Liver (tissue), 9 donors: ENCODE data around the gene TMEM108. TPM values are rescaled to one million over a fixed set of nuclear protein-coding genes. Genes with fewer than 3 reads are reported as not detected.

Experiments
- DNase-seq: peaks from one replicate; pipeline ENCODE4 v3.0.0-alpha.2; 2017; ENCODE audit warnings: low spot score
- H3K27ac ChIP-seq, 2 donors: one replicate each; pipeline ENCODE4 v1.7.0; 2013; ENCODE audit warnings: inconsistent platforms in 2 of 2, low read length in 2 of 2, control low read depth in 1 of 2, low read depth in 1 of 2, mild to moderate bottlenecking in 1 of 2
- H3K27me3 ChIP-seq, 4 donors: one replicate each; pipeline versions ENCODE4 v1.6.1 to v1.7.0; 2013; ENCODE audit warnings: low read length in 3 of 4, inconsistent platforms in 1 of 4, mild to moderate bottlenecking in 1 of 4, moderate library complexity in 1 of 4; ENCODE audit not compliant: control insufficient read depth in 4 of 4, insufficient read depth in 4 of 4
- H3K36me3 ChIP-seq, 4 donors: one replicate each; pipeline versions ENCODE4 v1.6.1 to v1.7.0; 2013; ENCODE audit warnings: low read length in 3 of 4, mild to moderate bottlenecking in 3 of 4, low read depth in 1 of 4, moderate library complexity in 1 of 4; ENCODE audit not compliant: control insufficient read depth in 4 of 4, insufficient read depth in 3 of 4
- H3K4me1 ChIP-seq, 4 donors: one replicate each; pipeline versions ENCODE4 v1.6.1 to v1.7.0; 2013; ENCODE audit warnings: low read length in 3 of 4, mild to moderate bottlenecking in 3 of 4, moderate library complexity in 1 of 4; ENCODE audit not compliant: control insufficient read depth in 4 of 4, insufficient read depth in 4 of 4
- H3K4me3 ChIP-seq, 3 donors: one replicate each; pipeline versions ENCODE4 v1.6.1 to v1.7.0; 2013; ENCODE audit warnings: low read length in 3 of 3, control low read depth in 1 of 3, low read depth in 1 of 3, mild to moderate bottlenecking in 1 of 3
- H3K9ac ChIP-seq, 2 donors: one replicate each; pipeline ENCODE4 v1.7.0; 2013; ENCODE audit warnings: low read length in 2 of 2, mild to moderate bottlenecking in 2 of 2, moderate library complexity in 2 of 2, control low read depth in 1 of 2, low read depth in 1 of 2
- H3K9me3 ChIP-seq, 4 donors: one replicate each; pipeline versions ENCODE4 v1.6.1 to v1.7.0; 2013; ENCODE audit warnings: low read length in 3 of 4; ENCODE audit not compliant: control insufficient read depth in 4 of 4
- CTCF ChIP-seq: fragments of 150-350 bp; IDR thresholded peaks from 2 replicates; pipeline ENCODE4 v1.5.1; 2017; ENCODE audit warnings: improper control_type of control experiment, low read depth, low read length; ENCODE audit not compliant: missing input control
- EGR1 ChIP-seq, 2 donors: IDR thresholded peaks; 2 replicates each; pipeline ENCODE4 v1.6.1; 2016 to 2018; ENCODE audit warnings: antibody characterized with exemption in 2 of 2, low read depth in 2 of 2
- FOXA1 ChIP-seq: IDR thresholded peaks from 2 replicates; pipeline ENCODE4 v1.6.1; 2016; ENCODE audit warnings: antibody characterized with exemption
- FOXA2 ChIP-seq: IDR thresholded peaks from 2 replicates; pipeline ENCODE4 v1.6.1; 2016; ENCODE audit warnings: antibody characterized with exemption
- GABPA ChIP-seq, 2 donors: IDR thresholded peaks in 1 of 2; conservative IDR thresholded peaks in 1 of 2; 2 replicates each; pipeline ENCODE4 v1.6.1; 2016; ENCODE audit warnings: antibody characterized with exemption in 2 of 2, mild to moderate bottlenecking in 1 of 2, moderate library complexity in 1 of 2
- HNF4A ChIP-seq, 2 donors: conservative IDR thresholded peaks; 2 replicates each; pipeline ENCODE4 v1.6.1; 2016; ENCODE audit warnings: antibody characterized with exemption in 2 of 2, mild to moderate bottlenecking in 2 of 2
- HNF4G ChIP-seq: IDR thresholded peaks from 2 replicates; pipeline ENCODE4 v1.6.1; 2016; ENCODE audit warnings: antibody characterized with exemption
- JUND ChIP-seq, 2 donors: IDR thresholded peaks; 2 replicates each; pipeline ENCODE4 v1.6.1; 2016; ENCODE audit warnings: antibody characterized with exemption in 2 of 2
- MAX ChIP-seq: IDR thresholded peaks from 2 replicates; pipeline ENCODE4 v1.6.1; 2016; ENCODE audit warnings: antibody characterized with exemption
- NR2F2 ChIP-seq: IDR thresholded peaks from 2 replicates; pipeline ENCODE4 v1.6.1; 2016; ENCODE audit warnings: antibody characterized with exemption
- RAD21 ChIP-seq, 2 donors: IDR thresholded peaks; 2 replicates each; pipeline ENCODE4 v1.6.1; 2016; ENCODE audit warnings: antibody characterized with exemption in 2 of 2, mild to moderate bottlenecking in 2 of 2
- REST ChIP-seq: IDR thresholded peaks from 2 replicates; pipeline ENCODE4 v1.6.1; 2016; ENCODE audit warnings: antibody characterized with exemption, mild to moderate bottlenecking
- RXRA ChIP-seq, 2 donors: IDR thresholded peaks; 2 replicates each; pipeline ENCODE4 v1.6.1; 2017 to 2018; ENCODE audit warnings: antibody characterized with exemption in 2 of 2, mild to moderate bottlenecking in 1 of 2
- SP1 ChIP-seq: IDR thresholded peaks from 2 replicates; pipeline ENCODE4 v1.6.1; 2018; ENCODE audit warnings: antibody characterized with exemption, mild to moderate bottlenecking
- TAF1 ChIP-seq: conservative IDR thresholded peaks from 2 replicates; pipeline ENCODE4 v1.6.1; 2016; ENCODE audit warnings: antibody characterized with exemption, mild to moderate bottlenecking
- YY1 ChIP-seq: IDR thresholded peaks from 2 replicates; pipeline ENCODE4 v1.6.1; 2016; ENCODE audit warnings: antibody characterized with exemption, mild to moderate bottlenecking
- WGBS: extraction: QIAGEN DNeasy Blood & Tissue Kit; methylation state at CpG from one replicate; pipeline ENCODE4 v1.1.7; 2013; 5-methylcytosine and 5-hydroxymethylcytosine counted together
- polyA plus RNA-seq, 2 donors: library from polyadenylated mRNA; stranded (reverse) in 1 of 2; unstranded in 1 of 2; fragments of 200-250 nt in 1 of 2; fragments of >200 nt in 1 of 2; fragmentation: Nextera tagmentation in 1 of 2; extraction: Ambion mirVana in 1 of 2; gene quantifications; one replicate each; pipeline versions ENCODE4 v1.2.1 to v1.2.3, GENCODE V29; 2013 to 2015
- total RNA-seq, 2 donors: library from RNA; depleted of rRNA; stranded (reverse); fragments of >200 nt; gene quantifications; one replicate each; pipeline ENCODE4 v1.2.3, GENCODE V29; 2014
- TF ChIP-seq, protein P1 (sequence below): IDR thresholded peaks from 2 replicates; pipeline ENCODE4 v1.6.1; 2016; ENCODE audit warnings: antibody characterized with exemption
- TF ChIP-seq, protein P2 (sequence below): IDR thresholded peaks from 2 replicates; pipeline ENCODE4 v1.6.1; 2016; ENCODE audit warnings: antibody characterized with exemption
- donor health status: healthy.
- donor health status: healthy.
- donor health status: healthy.
- donor health status: healthy.
- donor health status: healthy.

Gene TMEM108
- total and polyA plus RNA-seq, 4 donors = 0.05 to 0.10 TPM; not detected in 2

DNA sequence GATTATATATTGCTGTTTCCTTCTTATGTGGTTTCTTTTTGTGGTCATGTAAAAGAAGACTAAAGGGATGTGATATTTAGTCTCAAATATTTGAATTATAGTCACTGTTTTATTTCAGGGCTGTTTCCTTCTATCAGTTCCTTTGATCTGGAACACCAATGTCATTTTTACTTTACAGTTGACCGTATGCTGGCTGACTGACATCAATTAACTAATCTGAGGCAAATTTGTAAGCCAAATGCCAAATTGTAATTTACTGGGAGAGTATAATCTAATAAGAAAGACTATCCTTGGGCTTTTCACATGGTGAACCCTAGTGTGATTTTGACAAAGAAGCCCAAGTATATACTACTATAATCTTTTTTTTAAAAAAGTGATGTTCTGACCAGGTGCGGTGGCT, 87.6 kb downstream of the TMEM108 start:
- 81% methylated on average over 2 of the region's 2 CpGs for WGBS
- H3K9ac ChIP-seq = no peak overlapping the region
- H3K4me1 ChIP-seq = no peaks in the 10 kb centered on the region
- H3K27me3 ChIP-seq = peaks cover 0 to 4% (median 0%) of the 10 kb centered on the region in 4 donors
- no peaks in the 10 kb centered on the region for H3K9me3 ChIP-seq
- no peak overlapping the region for H3K27ac ChIP-seq
- DNase-seq = no peak
- TF ChIP-seq JUND (IDR thresholded peaks at IDR 0.05) (no peak), EGR1 (IDR thresholded peaks at IDR 0.05; ENCODE audit: low read depth in 2 of 2) (no peak), HNF4A (conservative IDR thresholded peaks at IDR 0.05) (no peak), GABPA (IDR thresholded peaks at IDR 0.05 in 1 of 2, conservative IDR thresholded peaks at IDR 0.05 in 1 of 2) (no peak), NR2F2 (no peak), REST (no peak), TAF1 (no peak), FOXA1 (no peak), SP1 (no peak), RXRA (IDR thresholded peaks at IDR 0.05) (no peak)
- TF ChIP-seq, protein P1, sequence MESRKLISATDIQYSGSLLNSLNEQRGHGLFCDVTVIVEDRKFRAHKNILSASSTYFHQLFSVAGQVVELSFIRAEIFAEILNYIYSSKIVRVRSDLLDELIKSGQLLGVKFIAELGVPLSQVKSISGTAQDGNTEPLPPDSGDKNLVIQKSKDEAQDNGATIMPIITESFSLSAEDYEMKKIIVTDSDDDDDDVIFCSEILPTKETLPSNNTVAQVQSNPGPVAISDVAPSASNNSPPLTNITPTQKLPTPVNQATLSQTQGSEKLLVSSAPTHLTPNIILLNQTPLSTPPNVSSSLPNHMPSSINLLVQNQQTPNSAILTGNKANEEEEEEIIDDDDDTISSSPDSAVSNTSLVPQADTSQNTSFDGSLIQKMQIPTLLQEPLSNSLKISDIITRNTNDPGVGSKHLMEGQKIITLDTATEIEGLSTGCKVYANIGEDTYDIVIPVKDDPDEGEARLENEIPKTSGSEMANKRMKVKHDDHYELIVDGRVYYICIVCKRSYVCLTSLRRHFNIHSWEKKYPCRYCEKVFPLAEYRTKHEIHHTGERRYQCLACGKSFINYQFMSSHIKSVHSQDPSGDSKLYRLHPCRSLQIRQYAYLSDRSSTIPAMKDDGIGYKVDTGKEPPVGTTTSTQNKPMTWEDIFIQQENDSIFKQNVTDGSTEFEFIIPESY = no peak
- TF ChIP-seq, protein P2, sequence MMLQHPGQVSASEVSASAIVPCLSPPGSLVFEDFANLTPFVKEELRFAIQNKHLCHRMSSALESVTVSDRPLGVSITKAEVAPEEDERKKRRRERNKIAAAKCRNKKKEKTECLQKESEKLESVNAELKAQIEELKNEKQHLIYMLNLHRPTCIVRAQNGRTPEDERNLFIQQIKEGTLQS = no peak
- no peak overlapping the region for H3K4me3 ChIP-seq
- H3K36me3 ChIP-seq = no peaks in the 10 kb centered on the region

DNA sequence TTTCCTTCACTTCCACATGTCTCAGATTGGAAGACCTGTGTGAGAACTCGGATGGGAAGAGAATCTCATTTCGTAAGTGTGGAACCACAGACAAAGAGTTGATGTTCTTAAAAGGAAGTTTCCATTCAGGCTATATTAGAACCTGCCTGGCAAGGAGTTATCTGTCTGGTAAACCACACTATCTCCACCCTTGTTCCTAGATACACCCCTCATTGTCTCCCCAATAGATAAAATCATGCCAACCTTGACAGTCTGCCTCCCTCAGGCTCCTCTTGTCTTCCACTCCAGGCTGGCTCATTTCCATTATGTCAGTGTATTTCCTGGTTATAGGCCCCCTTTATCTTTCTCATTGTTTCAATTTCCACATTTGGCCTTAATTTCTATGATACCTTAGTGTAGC, 89.2 kb downstream of the TMEM108 start:
- WGBS = 77% methylated on average over 2 of the region's 2 CpGs
- no peak for DNase-seq
- no peak for TF ChIP-seq GABPA (IDR thresholded peaks at IDR 0.05 in 1 of 2, conservative IDR thresholded peaks at IDR 0.05 in 1 of 2)
- TF ChIP-seq NR2F2 = no peak
- no peak for TF ChIP-seq EGR1 (IDR thresholded peaks at IDR 0.05; ENCODE audit: low read depth in 2 of 2)
- no peak for TF ChIP-seq CTCF
- TF ChIP-seq, protein P1 = no peak
- no peak for TF ChIP-seq TAF1
- TF ChIP-seq HNF4A (conservative IDR thresholded peaks at IDR 0.05) = no peak
- no peak for TF ChIP-seq MAX
- no peak for TF ChIP-seq HNF4G
- TF ChIP-seq FOXA2 = no peak
- TF ChIP-seq YY1 = no peak
- no peak for TF ChIP-seq RAD21 (IDR thresholded peaks at IDR 0.05)
- TF ChIP-seq REST = no peak
- TF ChIP-seq SP1 = no peak
- no peak for TF ChIP-seq RXRA (IDR thresholded peaks at IDR 0.05)
- TF ChIP-seq FOXA1 = no peak
- TF ChIP-seq JUND (IDR thresholded peaks at IDR 0.05) = no peak

More for the DNA sequence above, 89.2 kb downstream of the TMEM108 start:
- H3K4me1 ChIP-seq = no peaks in the 10 kb centered on the region
- H3K27me3 ChIP-seq = peaks cover 0 to 4% (median 0%) of the 10 kb centered on the region in 4 donors
- H3K4me3 ChIP-seq = no peak overlapping the region
- H3K9me3 ChIP-seq = no peaks in the 10 kb centered on the region
- no peaks in the 10 kb centered on the region for H3K36me3 ChIP-seq
- H3K9ac ChIP-seq = no peak overlapping the region
- H3K27ac ChIP-seq = no peak overlapping the region
